EL (cell line): Measurements from ENCODE around the gene SUSD6.
"Not testable (repeated sequence)": the region's sequence is repeated elsewhere in the genome, so short reads cannot be mapped to it uniquely, and the experiment has no call there.

ENCODE experiments used
- DNase-seq: peaks from one replicate; pipeline ENCODE4 v3.0.0-alpha.2; 2016

Gene SUSD6

DNA sequence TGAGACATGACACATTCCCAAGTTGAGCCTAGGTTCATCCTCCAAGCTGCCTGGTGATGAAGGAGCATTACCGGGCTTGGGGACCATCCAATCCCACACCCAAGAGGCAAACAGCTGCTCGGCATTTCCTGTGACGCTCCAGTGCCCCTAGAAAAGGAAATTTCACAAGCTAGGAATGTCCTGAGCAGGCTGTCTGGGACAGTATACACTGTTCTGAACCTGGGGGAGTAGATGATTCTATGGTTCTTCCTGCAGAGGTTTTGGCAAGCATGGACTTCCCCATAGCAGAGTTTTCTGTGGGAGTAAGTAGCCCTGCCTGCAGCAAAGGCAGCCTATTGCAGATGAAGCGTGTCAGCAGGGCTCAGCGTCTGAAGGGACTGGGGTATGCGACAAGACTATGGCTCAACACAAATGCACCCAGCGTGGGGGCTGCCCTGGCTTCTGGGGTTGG lies 108.1 kb downstream of the SUSD6 start:
- peak; percentile 78 for DNase-seq

DNA sequence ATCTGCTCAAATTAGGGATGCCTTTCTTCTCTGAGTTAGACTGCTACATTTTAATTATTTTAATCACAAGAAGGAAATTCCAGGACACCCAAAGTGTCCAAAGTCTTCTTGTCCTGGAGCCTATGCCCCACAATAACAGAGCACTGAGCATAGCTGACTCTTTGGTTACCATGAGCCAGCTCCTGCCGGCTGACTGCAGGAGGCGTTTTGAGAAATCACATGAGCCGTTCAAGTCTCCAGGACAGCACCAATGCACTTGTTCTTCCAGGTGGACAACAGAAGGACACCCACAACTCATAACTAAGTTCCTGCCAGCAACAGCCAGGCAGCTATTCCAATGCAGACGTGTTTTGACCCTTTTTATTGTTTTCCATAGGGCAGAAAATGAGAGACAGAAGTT lies 109.5 kb downstream of the SUSD6 start:
- no peak for DNase-seq

DNA sequence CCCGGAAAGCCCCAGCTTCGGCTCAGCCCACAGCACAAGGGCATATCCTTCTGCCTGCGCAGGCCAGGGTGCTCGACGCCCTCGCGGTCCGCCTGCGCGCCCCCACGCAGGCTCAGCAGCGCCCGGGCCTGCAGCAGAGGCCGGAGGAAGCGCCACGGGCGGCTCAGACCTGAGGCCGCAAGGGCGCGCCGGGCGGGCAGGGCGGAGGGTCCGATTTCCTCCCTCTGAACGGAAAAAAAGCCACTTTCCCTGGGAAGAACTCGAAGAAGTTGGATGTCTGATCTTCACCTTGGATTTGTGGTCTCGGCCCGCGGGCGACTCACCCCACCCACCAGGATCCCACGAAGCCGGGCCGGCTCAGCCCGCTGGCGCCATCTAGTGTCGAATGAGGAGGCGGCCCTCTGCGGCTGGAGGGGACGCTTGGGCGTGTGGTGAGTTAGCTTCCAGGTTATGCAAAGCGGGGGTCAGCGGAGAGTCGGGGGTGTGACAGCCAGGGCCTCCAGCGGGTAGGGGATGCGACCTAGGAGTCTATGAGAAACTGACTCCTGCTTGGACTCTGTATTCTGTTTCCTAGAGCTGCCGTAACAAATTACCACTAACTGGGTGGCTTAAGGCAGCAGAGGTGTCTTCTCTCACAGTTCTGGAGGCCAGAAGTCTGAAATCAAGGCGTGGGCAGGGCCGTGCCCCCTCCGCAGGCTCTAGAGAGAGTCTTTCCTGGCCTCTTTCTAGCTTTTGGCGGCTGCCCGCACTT lies 115.5 kb downstream of the SUSD6 start:
- DNase-seq: peak; percentile 71

DNA sequence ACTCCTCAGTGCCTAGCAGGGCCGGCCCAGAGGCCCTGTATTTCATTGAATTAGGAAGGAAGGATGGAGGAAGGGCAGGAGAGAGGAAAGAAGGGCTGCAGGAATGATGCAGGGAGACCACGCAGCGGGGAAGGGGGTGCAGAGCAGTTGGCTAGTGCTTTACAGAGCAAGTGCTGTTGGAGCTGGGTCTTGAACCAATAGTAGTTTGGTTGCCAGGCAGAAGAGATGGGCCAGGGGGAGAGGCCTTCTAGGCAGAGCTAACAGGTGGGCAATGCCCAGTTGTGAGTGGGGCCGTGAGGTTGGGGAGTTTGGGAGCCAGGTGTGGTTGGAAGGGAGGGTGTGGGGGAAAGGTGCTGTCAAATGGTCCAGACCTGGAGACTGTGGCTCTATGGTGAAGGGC lies 116.5 kb downstream of the SUSD6 start:
- no peak for DNase-seq

DNA sequence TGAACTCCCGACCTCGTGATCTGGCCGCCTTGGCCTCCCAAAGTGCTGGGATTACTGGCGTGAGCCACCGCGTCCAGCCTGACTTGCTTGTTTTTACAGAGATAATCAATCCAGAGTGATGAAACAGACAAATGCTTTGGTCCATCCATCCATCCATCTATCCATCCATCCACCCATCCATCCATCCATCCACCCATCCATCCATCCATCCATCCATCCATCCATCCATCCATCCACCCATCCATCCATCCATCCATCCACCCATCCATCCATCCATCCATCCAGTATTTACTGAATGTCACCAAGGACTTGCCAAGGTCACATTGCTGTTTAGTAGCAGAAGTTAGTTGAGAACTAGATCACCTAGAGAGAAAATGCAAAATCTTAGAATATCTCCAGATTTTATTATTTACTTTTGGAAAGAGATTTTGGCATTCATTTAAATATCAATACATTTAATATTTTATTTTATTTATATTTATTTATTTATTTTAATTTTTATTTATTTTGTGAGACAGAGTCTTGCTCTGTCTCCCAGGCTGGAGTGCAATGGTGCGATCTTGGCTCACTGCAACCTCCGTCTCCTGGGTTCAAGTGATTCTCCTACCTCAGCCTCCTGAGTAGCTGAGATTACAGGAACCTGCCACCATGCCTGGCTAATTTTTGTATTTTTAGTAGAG lies 120.7 kb downstream of the SUSD6 start:
- DNase-seq: not testable (repeated sequence)

DNA sequence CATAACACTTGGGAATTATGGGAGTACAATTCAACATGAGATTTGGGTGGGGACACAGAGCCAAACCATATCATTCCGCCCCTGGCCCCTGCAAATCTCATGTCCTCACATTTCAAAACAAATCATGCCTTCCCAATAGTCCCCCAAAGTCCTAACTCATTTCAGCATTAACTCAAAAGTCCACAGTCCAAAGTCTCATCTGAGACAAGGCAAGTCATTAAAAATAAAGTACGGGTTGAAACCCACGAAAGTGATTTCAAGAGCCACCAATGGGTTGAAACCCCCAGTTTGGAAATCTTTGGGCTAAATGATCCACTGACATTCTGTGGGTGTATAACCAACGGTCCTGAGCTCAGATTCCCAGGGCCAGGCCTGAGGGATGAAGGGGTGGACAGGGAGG lies 125.0 kb downstream of the SUSD6 start:
- not testable (repeated sequence) for DNase-seq

DNA sequence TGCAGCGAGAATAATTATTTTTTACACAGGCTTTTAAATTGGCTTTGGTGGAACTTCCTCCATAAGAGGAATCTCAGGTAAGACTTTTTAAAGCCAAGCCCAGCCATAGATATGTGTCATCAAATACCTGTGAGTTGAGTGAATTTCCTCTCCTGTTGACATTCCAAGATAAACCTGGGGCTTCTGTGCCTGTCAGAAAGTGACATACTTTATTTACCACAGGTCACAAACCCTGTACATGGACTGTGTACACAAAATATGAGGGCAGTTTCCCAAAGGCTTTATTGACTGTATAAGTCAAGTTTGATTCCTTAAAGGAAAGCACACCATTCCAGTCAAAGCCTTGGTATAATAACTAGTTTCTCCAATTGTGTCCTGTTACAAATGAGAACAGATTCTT lies 129.7 kb downstream of the SUSD6 start:
- no peak for DNase-seq

DNA sequence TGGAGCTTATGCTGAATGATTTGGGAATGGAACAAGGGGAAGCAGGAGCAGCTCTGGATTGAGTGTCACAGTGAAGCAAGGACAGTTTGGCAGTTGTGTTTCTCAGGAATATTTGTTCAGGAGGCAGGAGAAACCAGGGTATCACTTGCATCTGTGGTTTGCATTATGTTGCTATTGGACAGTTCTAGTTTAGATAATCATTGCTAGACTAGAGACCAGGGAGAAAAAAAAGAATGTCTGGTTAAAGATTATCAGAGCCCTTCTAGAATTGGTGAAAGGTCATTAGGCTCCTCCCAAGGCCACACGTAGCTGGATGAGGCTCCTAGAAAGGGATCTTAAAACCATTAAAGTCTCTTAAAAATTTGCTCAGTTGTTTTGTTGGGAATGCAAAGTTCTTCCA lies 138.6 kb downstream of the SUSD6 start:
- no peak for DNase-seq

DNA sequence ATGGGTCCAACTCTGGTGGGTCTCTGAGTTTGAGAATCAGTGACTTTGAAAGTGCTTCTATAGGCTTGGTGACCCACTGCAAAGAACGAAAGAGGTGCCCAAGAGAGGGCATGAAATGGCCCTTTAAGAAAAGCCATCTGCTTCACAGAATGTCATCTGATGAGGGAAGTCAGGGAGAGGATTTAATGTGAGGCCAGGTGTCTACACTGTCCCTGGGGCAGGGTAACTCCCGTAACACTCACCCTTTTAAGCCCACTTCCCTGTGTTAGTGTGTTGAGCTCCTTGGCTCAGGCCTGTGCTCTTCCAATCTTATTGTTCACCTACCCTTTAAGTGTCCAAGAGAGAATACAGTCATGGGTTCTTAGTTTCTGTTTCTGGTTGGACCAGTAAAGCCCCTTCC lies 139.1 kb downstream of the SUSD6 start:
- no peak for DNase-seq

DNA sequence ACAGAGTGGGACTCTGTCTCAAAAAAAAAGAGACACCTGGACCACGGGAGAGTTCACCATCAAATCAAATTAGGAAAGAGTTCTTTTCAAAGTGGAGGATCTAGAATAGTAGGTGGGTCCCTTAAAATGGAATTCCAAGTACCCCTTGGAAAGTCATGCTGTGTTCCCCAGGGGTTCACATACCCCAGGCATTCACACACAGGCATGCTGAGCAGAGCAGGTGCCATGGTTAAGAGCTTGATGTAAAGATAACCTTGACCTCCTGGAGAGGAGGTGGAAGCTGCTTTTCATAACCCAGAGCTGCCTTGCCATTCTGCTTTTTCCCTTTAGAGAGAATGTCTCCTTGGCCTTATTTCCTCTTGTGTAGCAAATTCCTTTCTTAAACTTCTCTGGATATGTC lies 141.4 kb downstream of the SUSD6 start:
- no peak for DNase-seq

DNA sequence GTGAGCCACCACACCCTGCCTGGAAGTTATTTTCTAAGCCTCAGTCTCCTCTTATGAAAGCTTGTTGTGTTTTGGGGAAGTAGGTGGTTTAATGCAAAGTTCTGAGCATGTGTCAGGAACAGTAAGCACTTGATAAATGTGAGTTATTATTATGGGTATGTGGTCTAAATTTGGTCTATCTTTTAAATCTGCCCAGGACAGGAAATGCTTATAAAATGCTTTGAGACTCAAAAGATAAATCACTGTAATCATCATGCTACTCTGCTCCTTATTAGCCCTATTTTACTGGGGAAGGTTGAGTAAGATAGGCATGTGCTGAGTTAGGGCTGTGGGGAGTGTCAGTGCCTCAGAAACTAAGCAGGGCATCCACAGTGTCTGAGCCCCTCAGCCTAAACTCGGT lies 142.5 kb downstream of the SUSD6 start:
- no peak for DNase-seq

DNA sequence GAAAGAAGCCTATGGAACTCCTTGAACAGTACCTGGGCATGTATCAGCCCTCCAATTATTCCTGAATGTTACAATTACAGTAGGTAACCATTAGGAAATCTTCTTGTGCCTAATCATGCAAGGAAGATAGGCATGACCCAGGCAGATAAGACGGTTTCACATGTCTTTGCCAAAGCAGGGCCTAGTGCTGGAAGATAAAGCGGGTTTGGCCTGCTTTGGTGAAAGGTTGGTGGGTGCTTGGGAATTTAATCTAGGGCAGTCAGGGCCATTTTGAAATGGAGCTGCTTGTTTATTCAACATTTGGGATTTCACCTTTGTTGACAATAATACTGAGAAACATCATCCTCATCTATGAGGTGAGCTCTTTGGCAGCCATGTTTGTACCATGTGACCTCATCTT lies 143.1 kb downstream of the SUSD6 start:
- no peak for DNase-seq

DNA sequence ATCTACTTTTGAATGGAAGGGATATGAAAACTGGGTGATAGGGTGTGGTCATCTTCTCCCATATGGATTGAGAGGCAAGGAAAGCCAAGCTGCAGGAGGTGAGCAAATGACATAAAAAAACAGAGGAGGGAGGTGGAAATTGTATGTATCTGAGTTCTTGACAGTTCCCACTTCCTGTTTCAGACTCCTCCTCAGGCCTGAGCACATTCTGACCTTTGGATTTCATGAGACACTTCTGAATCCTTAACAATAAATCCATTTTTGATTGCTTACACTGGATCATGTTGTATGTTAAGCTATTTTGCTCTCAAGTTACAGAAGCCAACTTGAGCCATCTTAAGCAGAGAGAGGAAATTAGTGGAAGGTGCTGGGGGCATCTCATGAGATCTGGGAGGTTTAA lies 143.9 kb downstream of the SUSD6 start:
- no peak for DNase-seq

DNA sequence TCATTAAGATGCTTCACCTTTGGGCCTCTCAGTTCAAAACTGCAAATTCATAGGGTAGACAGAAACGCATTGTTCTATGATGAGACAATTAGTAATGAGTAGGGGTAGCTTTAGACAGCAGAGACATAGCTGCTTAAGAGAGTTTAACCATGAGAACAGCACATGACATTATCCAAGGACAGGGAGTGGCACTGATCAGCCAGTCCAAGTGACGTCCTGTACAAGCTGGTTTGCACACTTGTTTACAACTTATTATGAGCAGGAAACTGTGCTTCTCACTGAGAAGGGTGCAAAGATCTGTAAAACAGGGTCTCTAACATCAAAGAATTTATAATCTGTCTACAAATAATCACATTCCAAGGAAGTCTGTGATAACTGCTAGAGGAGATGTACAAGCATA lies 144.4 kb downstream of the SUSD6 start:
- no peak for DNase-seq

DNA sequence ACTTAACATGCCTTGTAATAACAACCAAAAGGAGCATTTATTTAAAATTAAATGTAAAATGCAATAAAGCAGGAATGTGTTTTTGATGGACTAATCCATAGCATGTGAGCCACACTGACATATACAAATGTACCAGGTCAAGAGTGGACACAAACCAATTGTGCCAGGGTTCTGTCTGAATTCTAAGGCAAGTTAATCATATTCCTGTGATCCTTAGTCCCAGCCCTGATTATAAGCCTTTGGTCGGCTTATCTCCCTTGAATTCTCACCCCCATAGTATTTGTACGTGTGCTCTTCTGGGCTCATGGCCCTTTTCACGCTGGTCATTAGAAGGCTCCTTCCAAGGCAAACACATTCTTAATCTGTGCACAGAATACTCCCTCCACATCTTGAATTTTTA lies 144.9 kb downstream of the SUSD6 start:
- no peak for DNase-seq

DNA sequence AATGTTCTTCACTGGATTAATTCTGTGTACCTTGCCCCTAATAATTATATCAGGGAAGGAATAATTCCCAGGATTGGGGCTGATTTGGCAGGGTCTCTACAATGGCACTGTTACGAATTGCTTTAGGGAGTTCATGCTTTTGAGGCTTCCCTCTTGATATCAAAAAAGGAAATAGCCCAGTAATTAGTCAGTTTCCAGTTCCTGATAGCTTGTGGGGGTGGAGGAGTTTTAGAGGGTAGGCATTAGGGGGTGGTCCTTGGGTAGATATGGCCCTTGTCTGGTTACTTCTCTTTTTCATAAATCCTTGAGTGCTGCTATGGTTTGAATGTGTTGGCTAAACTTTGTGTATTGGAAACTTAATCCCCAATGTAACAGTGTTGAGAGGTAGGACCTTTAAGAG lies 149.4 kb downstream of the SUSD6 start:
- no peak for DNase-seq

DNA sequence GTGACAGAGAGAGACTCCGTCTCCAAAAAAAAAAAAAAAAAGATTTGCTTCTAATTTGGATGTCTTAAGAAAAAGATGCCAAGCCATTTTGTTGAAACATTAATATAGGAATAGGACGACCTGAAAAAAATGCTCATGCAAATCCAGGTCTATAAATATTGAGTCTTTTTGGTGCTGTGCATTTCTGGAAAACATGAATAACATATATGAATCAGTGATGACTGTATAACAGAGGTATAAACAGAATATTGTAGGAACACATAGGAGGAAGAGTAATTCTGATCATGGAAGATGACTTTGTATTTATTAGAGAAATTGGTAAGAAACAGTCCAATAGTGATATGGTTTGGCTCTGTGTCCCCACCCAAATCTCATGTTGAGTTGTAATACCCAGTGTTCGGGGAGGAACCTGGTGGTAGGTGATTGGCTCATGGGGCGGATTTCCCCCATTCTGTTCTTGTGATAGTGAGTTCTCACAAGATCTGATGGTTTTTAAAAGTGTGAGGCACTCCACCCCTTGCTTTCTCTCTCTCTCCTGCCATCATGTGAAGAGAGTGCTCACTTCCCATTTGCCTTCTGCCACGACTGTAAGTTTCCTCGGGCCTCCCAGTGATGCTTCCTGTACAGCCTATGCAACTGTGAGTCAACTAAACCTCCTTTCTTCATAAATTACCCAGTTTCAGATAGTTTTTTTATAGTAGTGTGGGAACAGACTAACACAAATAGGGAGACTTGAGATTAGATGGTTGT lies 152.5 kb downstream of the SUSD6 start:
- DNase-seq: no peak
